Pancreas (tissue), 10 donors: ENCODE measurements around the gene SMURF1. TPM values are rescaled to one million over a fixed set of nuclear protein-coding genes. Genes with fewer than 3 reads are reported as not detected.
A peak's percentile ranks its signal among the peaks of the same experiment; 100 is the strongest.

Experiments
- ATAC-seq, 4 donors: fragments of 200-7000 bp; cut with Tn5 transposase; one replicate each; pipeline versions ENCODE4 v1.8.0 to v1.9.1; 2020; ENCODE audit warnings: mild to moderate bottlenecking in 4 of 4, moderate library complexity in 4 of 4
- DNase-seq, 6 donors: peaks; one replicate each; pipeline ENCODE4 v3.0.0-alpha.2; 2020
- FAIRE-seq: peaks from 2 replicates; lab custom pipeline; 2012; peaks lifted over from hg19 to GRCh38; lab: Jason Lieb, UNC
- H3K27ac ChIP-seq, 4 donors: fragments of 200-600 bp; sonication (generic); 1 replicate in 3 of 4; 2 replicates in 1 of 4; pipeline versions ENCODE4 v1.5.0 to v1.8.0; 2020
- H3K27me3 ChIP-seq, 4 donors: fragments of 200-600 bp; one replicate each; pipeline ENCODE4 v1.8.0; 2021
- H3K36me3 ChIP-seq, 3 donors: fragments of 200-600 bp; sonication (generic) in 1 of 3; one replicate each; pipeline versions ENCODE4 v1.5.0 to v1.8.0; 2020 to 2021
- H3K4me1 ChIP-seq, 3 donors: fragments of 200-600 bp; one replicate each; pipeline ENCODE4 v1.8.0; 2021
- H3K4me3 ChIP-seq, 4 donors: fragments of 200-600 bp; sonication (generic) in 2 of 4; one replicate each; pipeline versions ENCODE4 v1.5.0 to v1.8.0; 2020 to 2021
- H3K9me3 ChIP-seq, 4 donors: fragments of 200-600 bp; one replicate each; pipeline ENCODE4 v1.8.0; 2021
- WGBS, 2 donors: extraction: QIAGEN DNeasy Blood & Tissue Kit; methylation state at CpG; one replicate each; pipeline ENCODE4 v1.1.7; 2013; 5-methylcytosine and 5-hydroxymethylcytosine counted together
- intact Hi-C, 3 donors: fragments of 100-400 bp; cut with DNase I; formaldehyde crosslinking; loops; one replicate each; pipeline versions ENCODE4 v1.11.1 to v1.14.2; 2022
- polyA plus RNA-seq, 2 donors: library from polyadenylated mRNA; stranded (reverse); fragments of 200-250 nt; gene quantifications; one replicate each; pipeline ENCODE4 v1.2.3, GENCODE V29; 2013
- total RNA-seq, 6 donors: library from RNA; stranded (reverse); fragmentation: NEBNext Ultra II Directional in 4 of 6; extraction: Animal tissue kit (Norgen Biotek cat#: 25700) in 4 of 6; gene quantifications; one replicate each; pipeline versions ENCODE4 v1.2.1 to v1.2.4, GENCODE V29; 2021 to 2023
- TF ChIP-seq, protein P1 (sequence below), 4 donors: fragments of 200-600 bp; sonication (generic) in 3 of 4; IDR thresholded peaks; one replicate each; pipeline versions ENCODE4 v1.5.0 to v1.8.0; 2021; ENCODE audit warnings: antibody characterized with exemption in 4 of 4
- donor health status: healthy with polysubstance abuse.
- donor health status: DM: no; HTN: no; CAD: no; lungs with moderate emphysema.
- donor health status: DM: no; HTN: no; CAD: no.
- donor health status: control.
- donor health status: control.
- donor health status: Bipolar disorder and iron deficiency.
- donor health status: DM: yes; HTN: yes; CAD: no.
- donor health status: DM: no; HTN: no; CAD: no.
- donor health status: DM: no; HTN: no; CAD: no.
- donor health status: DM: yes; HTN: yes; CAD: no.

SMURF1 gene
- total and polyA plus RNA-seq, 8 donors, result 7.6 to 22.7 (median 14.1) TPM

GRCh38 chr7:98994046-98994944, 149.6 kb downstream of the SMURF1 start:
- no peak for FAIRE-seq
- Histone ChIP-seq H3K27me3 (no peaks in the 10 kb centered on the region), H3K36me3 (peaks cover 3 to 58% (median 22%) of the 10 kb centered on the region in 3 donors), H3K4me3 (no peak overlapping the region), H3K9me3 (no peaks in the 10 kb centered on the region), H3K4me1 (no peaks in the 10 kb centered on the region), H3K27ac (no peak overlapping the region)
- intact Hi-C loops, result no loop called here
- peak in 1 of 6 donors; percentile 3 for DNase-seq
- no peak for ATAC-seq
- 90 to 91% methylated on average over 34 of the region's 34 CpGs for WGBS, 2 donors
- TF ChIP-seq, protein P1, sequence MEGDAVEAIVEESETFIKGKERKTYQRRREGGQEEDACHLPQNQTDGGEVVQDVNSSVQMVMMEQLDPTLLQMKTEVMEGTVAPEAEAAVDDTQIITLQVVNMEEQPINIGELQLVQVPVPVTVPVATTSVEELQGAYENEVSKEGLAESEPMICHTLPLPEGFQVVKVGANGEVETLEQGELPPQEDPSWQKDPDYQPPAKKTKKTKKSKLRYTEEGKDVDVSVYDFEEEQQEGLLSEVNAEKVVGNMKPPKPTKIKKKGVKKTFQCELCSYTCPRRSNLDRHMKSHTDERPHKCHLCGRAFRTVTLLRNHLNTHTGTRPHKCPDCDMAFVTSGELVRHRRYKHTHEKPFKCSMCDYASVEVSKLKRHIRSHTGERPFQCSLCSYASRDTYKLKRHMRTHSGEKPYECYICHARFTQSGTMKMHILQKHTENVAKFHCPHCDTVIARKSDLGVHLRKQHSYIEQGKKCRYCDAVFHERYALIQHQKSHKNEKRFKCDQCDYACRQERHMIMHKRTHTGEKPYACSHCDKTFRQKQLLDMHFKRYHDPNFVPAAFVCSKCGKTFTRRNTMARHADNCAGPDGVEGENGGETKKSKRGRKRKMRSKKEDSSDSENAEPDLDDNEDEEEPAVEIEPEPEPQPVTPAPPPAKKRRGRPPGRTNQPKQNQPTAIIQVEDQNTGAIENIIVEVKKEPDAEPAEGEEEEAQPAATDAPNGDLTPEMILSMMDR (IDR thresholded peaks at IDR 0.05), result no peak

DNA sequence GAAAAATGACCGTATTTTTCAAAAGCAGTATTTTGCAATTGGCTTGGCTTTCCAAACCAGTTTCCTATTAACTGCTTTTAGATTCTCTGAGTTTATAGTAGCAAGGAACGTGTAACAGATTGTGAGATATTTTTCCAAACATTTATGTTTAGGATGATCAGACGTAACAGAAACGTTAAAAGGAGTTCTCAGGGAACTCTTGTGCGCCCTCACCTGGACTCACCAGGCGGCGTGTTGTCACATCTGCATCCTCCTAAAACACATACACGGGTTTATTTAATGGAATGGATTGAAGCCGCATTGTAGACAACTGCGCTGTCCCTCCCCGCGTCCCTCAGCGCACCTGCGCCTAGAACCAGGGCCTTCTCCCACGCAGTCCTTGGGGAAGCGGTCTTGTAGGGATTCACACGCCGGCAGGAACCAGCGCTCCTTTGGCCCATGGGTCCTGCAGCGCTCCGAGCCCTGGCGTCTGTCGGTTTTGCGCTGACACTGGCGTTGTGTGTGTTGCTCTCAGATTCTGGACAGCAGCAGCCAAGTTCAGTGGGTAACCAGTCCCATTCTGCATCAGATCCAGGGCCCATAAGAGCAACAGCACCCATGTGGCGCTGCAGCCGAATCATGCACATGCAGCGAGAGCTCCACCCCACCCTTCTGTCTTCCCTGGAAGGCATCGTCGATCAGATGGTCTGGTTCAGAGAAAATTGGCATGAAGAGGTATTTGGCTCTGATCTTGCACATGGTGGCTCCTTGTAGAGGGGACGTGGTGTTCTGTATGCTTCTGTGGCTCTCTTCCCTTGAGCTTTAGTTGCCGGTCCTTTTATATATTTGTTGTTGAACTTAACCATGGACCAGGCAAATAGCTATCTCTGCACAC, 150.6 kb downstream of the SMURF1 start:
- intact Hi-C loops, result no loop called here
- ATAC-seq (no peak), FAIRE-seq (no peak), DNase-seq (peak in 1 of 6 donors; percentile 30)
- Histone ChIP-seq H3K9me3 (no peaks in the 10 kb centered on the region), H3K4me1 (no peaks in the 10 kb centered on the region), H3K4me3 (no peak overlapping the region), H3K36me3 (peaks cover 3 to 66% (median 26%) of the 10 kb centered on the region in 3 donors), H3K27ac (no peak overlapping the region), H3K27me3 (no peaks in the 10 kb centered on the region)
- TF ChIP-seq, protein P1 (IDR thresholded peaks at IDR 0.05), result no peak
- WGBS, 2 donors, result 93 to 95% methylated on average over 32 of the region's 32 CpGs

GRCh38 chr7:98992076-98992475, 151.8 kb downstream of the SMURF1 start:
- no peak for ATAC-seq
- Histone ChIP-seq H3K27me3 (no peaks in the 10 kb centered on the region), H3K27ac (no peak overlapping the region), H3K4me3 (no peak overlapping the region), H3K9me3 (no peaks in the 10 kb centered on the region), H3K36me3 (peaks cover 3 to 67% (median 26%) of the 10 kb centered on the region in 3 donors), H3K4me1 (no peaks in the 10 kb centered on the region)
- TF ChIP-seq, protein P1 (IDR thresholded peaks at IDR 0.05), result no peak
- WGBS, 2 donors, result 93 to 96% methylated on average over 16 of the region's 16 CpGs
- FAIRE-seq, result no peak
- peak in 1 of 6 donors; percentile 24 for DNase-seq
- intact Hi-C loops, result no loop called here

GRCh38 chr7:98991141-98991540, 152.8 kb downstream of the SMURF1 start:
- Histone ChIP-seq H3K4me3 (no peak overlapping the region), H3K36me3 (peaks cover 3 to 70% (median 26%) of the 10 kb centered on the region in 3 donors), H3K9me3 (no peaks in the 10 kb centered on the region), H3K27me3 (no peaks in the 10 kb centered on the region), H3K4me1 (no peaks in the 10 kb centered on the region), H3K27ac (no peak overlapping the region)
- ATAC-seq, result no peak
- 94 to 96% methylated on average over 14 of the region's 14 CpGs for WGBS, 2 donors
- TF ChIP-seq, protein P1 (IDR thresholded peaks at IDR 0.05), result no peak
- intact Hi-C loops, result no loop called here
- FAIRE-seq, result no peak
- peak in 1 of 6 donors; percentile 19 for DNase-seq
